ENCODE data around the gene TNFSF13.

Gene TNFSF13

GRCh38 chr17:7573324-7574080 lies 15.0 kb downstream of the TNFSF13 start:
- TF ChIP-seq CTCF (conservative IDR thresholded peaks at IDR 0.05; ENCODE audit: low read depth) = no peak
- peak overlapping the region; percentile 98 for H3K27ac ChIP-seq
- ChIA-PET CTCF (interaction anchor here (0.6 to 1.4 kb wide), 3 partner anchors 16 to 114 kb away, joined by 3 to 8 read pairs (median 5); partner anchors contain the start of genes SOX15 and TP53), POLR2A (ENCODE audit: low non-redundant PET) (interaction anchor here (1.0 to 3.4 kb wide), 3 partner anchors 10 to 16 kb away, joined by 4 to 28 read pairs (median 9); partner anchors contain the start of genes MPDU1 and SOX15)
- peak; percentile 86 for DNase-seq (ENCODE audit: low spot score)

GRCh38 chr17:7574176-7574953 lies 15.8 kb downstream of the TNFSF13 start:
- no peak for TF ChIP-seq CTCF (conservative IDR thresholded peaks at IDR 0.05; ENCODE audit: low read depth)
- ChIA-PET CTCF (interaction anchor here (0.9 to 1.4 kb wide), 5 partner anchors 13 to 114 kb away, joined by 3 to 8 read pairs (median 5); partner anchors contain the start of genes SOX15, TP53 and WRAP53), POLR2A (ENCODE audit: low non-redundant PET) (interaction anchor here (0.6 to 3.4 kb wide), 4 partner anchors 9 to 317 kb away, joined by 4 to 28 read pairs (median 6); partner anchors contain the start of genes MPDU1 and SOX15)
- H3K27ac ChIP-seq = peak overlapping the region; percentile 98
- DNase-seq (ENCODE audit: low spot score) = no peak

- POLR2A ChIA-PET (ENCODE audit: low non-redundant PET) = interaction anchor here (3.4 kb wide), 1 partner anchor 14 kb away, joined by 28 read pairs; the partner anchor contains the start of gene SOX15
- CTCF ChIA-PET = interaction anchor here (0.6 to 1.4 kb wide), 4 partner anchors 12 to 113 kb away, joined by 3 to 8 read pairs (median 4); partner anchors contain the start of gene WRAP53
- DNase-seq (ENCODE audit: low spot score) = no peak
- H3K27ac ChIP-seq = peak overlapping the region; percentile 98
- TF ChIP-seq CTCF (conservative IDR thresholded peaks at IDR 0.05; ENCODE audit: low read depth) = no peak
These were observed 16.9 kb downstream of the TNFSF13 start for GRCh38 chr17:7575481-7575883.

- H3K27ac ChIP-seq = peak overlapping the region; percentile 98
- CTCF ChIA-PET = interaction anchor here (0.6 to 1.4 kb wide), 4 partner anchors 11 to 113 kb away, joined by 3 to 8 read pairs (median 4); partner anchors contain the start of gene WRAP53
- POLR2A ChIA-PET (ENCODE audit: low non-redundant PET) = interaction anchor here (3.4 kb wide), 1 partner anchor 14 kb away, joined by 28 read pairs; the partner anchor contains the start of gene SOX15
- TF ChIP-seq CTCF (conservative IDR thresholded peaks at IDR 0.05; ENCODE audit: low read depth) = no peak
- no peak for DNase-seq (ENCODE audit: low spot score)
These were observed 17.4 kb downstream of the TNFSF13 start for GRCh38 chr17:7575959-7576358.

GRCh38 chr17:7576432-7576937 lies 17.9 kb downstream of the TNFSF13 start:
- ChIA-PET CTCF (no interaction called here), POLR2A (ENCODE audit: low non-redundant PET) (interaction anchor here (3.4 kb wide), 1 partner anchor 13 kb away, joined by 28 read pairs; the partner anchor contains the start of gene SOX15)
- no peak for DNase-seq (ENCODE audit: low spot score)
- peak overlapping the region; percentile 98 for H3K27ac ChIP-seq
- TF ChIP-seq CTCF (conservative IDR thresholded peaks at IDR 0.05; ENCODE audit: low read depth) = no peak

All from RWPE1 (cell line).